Suprapubic skin (tissue), 4 donors: ENCODE measurements around the gene PRSS57. TPM values are rescaled to one million over a fixed set of nuclear protein-coding genes. Genes with fewer than 3 reads are reported as not detected.

Source experiments
- DNase-seq, 2 donors: peaks; one replicate each; pipeline ENCODE4 v3.0.0-alpha.2; 2019; ENCODE audit warnings: low spot score in 2 of 2
- H3K27ac ChIP-seq: fragments of 200-600 bp; sonication (generic); one replicate; pipeline ENCODE4 v1.5.1; 2019
- H3K27me3 ChIP-seq: fragments of 200-600 bp; sonication (generic); one replicate; pipeline ENCODE4 v1.5.1; 2019
- H3K36me3 ChIP-seq: fragments of 200-600 bp; sonication (generic); one replicate; pipeline ENCODE4 v1.5.1; 2019
- H3K4me1 ChIP-seq: fragments of 200-600 bp; sonication (generic); one replicate; pipeline ENCODE4 v1.5.1; 2019
- H3K4me3 ChIP-seq: fragments of 200-600 bp; sonication (generic); one replicate; pipeline ENCODE4 v1.5.1; 2019; ENCODE audit warnings: mild to moderate bottlenecking
- H3K9me3 ChIP-seq: fragments of 200-600 bp; sonication (generic); one replicate; pipeline ENCODE4 v1.5.1; 2019
- CTCF ChIP-seq, 2 donors: fragments of 200-600 bp in 1 of 2; fragments of 450-650 bp in 1 of 2; sonication (generic) in 1 of 2; IDR thresholded peaks; one replicate each; pipeline ENCODE4 v1.5.1; 2016 to 2019; ENCODE audit warnings: antibody characterized with exemption in 2 of 2, mild to moderate bottlenecking in 1 of 2, moderate library complexity in 1 of 2
- EP300 ChIP-seq: sonication (generic); formaldehyde crosslinking; IDR thresholded peaks from one replicate; pipeline ENCODE4 v1.6.1; 2017; ENCODE audit warnings: antibody characterized with exemption
- POLR2A ChIP-seq, 2 donors: fragments of 450-650 bp; IDR thresholded peaks; one replicate each; pipeline ENCODE4 v1.6.1; 2017; ENCODE audit warnings: antibody characterized with exemption in 2 of 2, mild to moderate bottlenecking in 2 of 2, moderate library complexity in 2 of 2
- POLR2AphosphoS5 ChIP-seq, 3 donors: sonication (generic); formaldehyde crosslinking; IDR thresholded peaks; one replicate each; pipeline ENCODE4 v1.6.1; 2017; ENCODE audit warnings: antibody characterized with exemption in 3 of 3
- WGBS: methylation state at CpG from one replicate; pipeline ENCODE4 v1.1.5; 2018; 5-methylcytosine and 5-hydroxymethylcytosine counted together
- total RNA-seq, 4 donors: library from RNA; depleted of rRNA; stranded (reverse); fragments of >200 nt; gene quantifications; one replicate each; pipeline ENCODE4 v1.1.0, GENCODE V29; 2016

PRSS57 gene
- total RNA-seq, 4 donors from 2014 or later: not detected

GRCh38 chr19:658916-659839 lies 36.1 kb downstream of the PRSS57 start:
- TF ChIP-seq CTCF (IDR thresholded peaks at IDR 0.05) (no peak), POLR2A (IDR thresholded peaks at IDR 0.05) (no peak), POLR2AphosphoS5 (IDR thresholded peaks at IDR 0.05) (no peak), EP300 (no peak)
- peaks cover 75% of the 10 kb centered on the region for H3K4me1 ChIP-seq
- no peaks in the 10 kb centered on the region for H3K27me3 ChIP-seq
- no peaks in the 10 kb centered on the region for H3K9me3 ChIP-seq
- peaks cover 13% of the 10 kb centered on the region for H3K36me3 ChIP-seq
- peak overlapping the region; percentile 96 for H3K27ac ChIP-seq
- WGBS: 26% methylated on average over 22 of the region's 50 CpGs
- H3K4me3 ChIP-seq: peak overlapping the region; percentile 96
- no peak for DNase-seq

GRCh38 chr19:658059-658839 lies 37.0 kb downstream of the PRSS57 start:
- H3K27ac ChIP-seq: peak overlapping the region; percentile 96
- TF ChIP-seq CTCF (IDR thresholded peaks at IDR 0.05) (no peak), EP300 (no peak), POLR2A (IDR thresholded peaks at IDR 0.05) (no peak), POLR2AphosphoS5 (IDR thresholded peaks at IDR 0.05) (no peak)
- H3K4me1 ChIP-seq: peaks cover 66% of the 10 kb centered on the region
- no peaks in the 10 kb centered on the region for H3K9me3 ChIP-seq
- WGBS: 78% methylated on average over 19 of the region's 33 CpGs
- H3K27me3 ChIP-seq: no peaks in the 10 kb centered on the region
- no peak for DNase-seq
- peak overlapping the region; percentile 96 for H3K4me3 ChIP-seq
- peaks cover 23% of the 10 kb centered on the region for H3K36me3 ChIP-seq

- Histone ChIP-seq H3K9me3 (no peaks in the 10 kb centered on the region), H3K4me3 (no peak overlapping the region), H3K4me1 (peaks cover 66% of the 10 kb centered on the region), H3K27ac (no peak overlapping the region), H3K36me3 (peaks cover 28% of the 10 kb centered on the region), H3K27me3 (no peaks in the 10 kb centered on the region)
- TF ChIP-seq POLR2A (IDR thresholded peaks at IDR 0.05) (no peak), POLR2AphosphoS5 (IDR thresholded peaks at IDR 0.05) (no peak), EP300 (no peak), CTCF (IDR thresholded peaks at IDR 0.05) (no peak)
- WGBS: 79% methylated on average over 17 of the region's 19 CpGs
- DNase-seq: no peak
Observed at GRCh38 chr19:657611-658010, 37.6 kb downstream of the PRSS57 start.

- DNase-seq: no peak
- TF ChIP-seq EP300: no peak
- no peak for TF ChIP-seq POLR2A (IDR thresholded peaks at IDR 0.05)
- TF ChIP-seq CTCF (IDR thresholded peaks at IDR 0.05): no peak
- no peak for TF ChIP-seq POLR2AphosphoS5 (IDR thresholded peaks at IDR 0.05)
- Histone ChIP-seq H3K9me3 (no peaks in the 10 kb centered on the region), H3K4me3 (no peak overlapping the region), H3K36me3 (peaks cover 35% of the 10 kb centered on the region), H3K27me3 (no peaks in the 10 kb centered on the region), H3K27ac (no peak overlapping the region), H3K4me1 (peaks cover 63% of the 10 kb centered on the region)
- WGBS: 86% methylated on average over 29 of the region's 43 CpGs
Observed at GRCh38 chr19:656751-657559, 38.3 kb downstream of the PRSS57 start.
